GM23338 (cell line): ENCODE results near the gene EPC1. TPM values are rescaled to one million over a fixed set of nuclear protein-coding genes. Genes with fewer than 3 reads are reported as not detected.

Experiments used
- ATAC-seq: fragments of 200-7000 bp; cut with Tn5 transposase; 3 replicates; pipeline ENCODE4 v1.9.1; 2020
- DNase-seq: peaks from one replicate; pipeline ENCODE4 v3.0.0-alpha.2; 2015; ENCODE audit warnings: low spot score
- H2AFZ ChIP-seq: fragments of 200-600 bp; sonication (generic); 2 replicates; pipeline ENCODE4 v1.8.0; 2016; ENCODE audit warnings: antibody characterized with exemption, mild to moderate bottlenecking, moderate library complexity
- H3F3A ChIP-seq: fragments of 200-600 bp; sonication (generic); replicated peaks from 2 replicates; pipeline ENCODE4 v1.8.0; 2017; ENCODE audit warnings: antibody characterized with exemption, mixed run types, low read depth
- H3K27ac ChIP-seq: fragments of 200-600 bp; sonication (generic); 2 replicates; pipeline ENCODE4 v1.6.1; 2016; ENCODE audit warnings: low read depth
- H3K27me3 ChIP-seq: fragments of 200-600 bp; sonication (generic); 2 replicates; pipeline ENCODE4 v1.8.0; 2016; ENCODE audit warnings: mild to moderate bottlenecking, mixed run types, moderate library complexity; ENCODE audit not compliant: insufficient read depth
- H3K36me3 ChIP-seq: fragments of 200-600 bp; sonication (generic); 2 replicates; pipeline ENCODE4 v1.8.0; 2016; ENCODE audit warnings: mild to moderate bottlenecking; ENCODE audit not compliant: insufficient read depth
- H3K4me1 ChIP-seq: fragments of 200-600 bp; sonication (generic); 2 replicates; pipeline ENCODE4 v1.8.0; 2016; ENCODE audit warnings: mild to moderate bottlenecking, moderate library complexity; ENCODE audit not compliant: insufficient read depth
- H3K4me2 ChIP-seq: fragments of 200-600 bp; sonication (generic); 2 replicates; pipeline ENCODE4 v1.7.1; 2017; ENCODE audit warnings: mixed run types
- H3K4me3 ChIP-seq: fragments of 200-600 bp; sonication (generic); 2 replicates; pipeline ENCODE4 v1.6.1; 2016; ENCODE audit warnings: mixed run types
- H3K79me2 ChIP-seq: fragments of 200-600 bp; sonication (generic); replicated peaks from 2 replicates; pipeline ENCODE4 v1.8.0; 2017; ENCODE audit warnings: mild to moderate bottlenecking; ENCODE audit not compliant: insufficient read depth
- H3K9me2 ChIP-seq: fragments of 200-600 bp; sonication (generic); 2 replicates; pipeline ENCODE4 v1.8.0; 2017; ENCODE audit not compliant: insufficient read depth
- H4K20me1 ChIP-seq: fragments of 200-600 bp; sonication (generic); replicated peaks from 2 replicates; pipeline ENCODE4 v1.8.0; 2017; ENCODE audit warnings: mild to moderate bottlenecking; ENCODE audit not compliant: insufficient read depth
- H3K27ac Mint-ChIP-seq: 2 replicates; pipeline ENCODE4 v1.8.0; 2020; ENCODE audit warnings: inconsistent platforms, mild to moderate bottlenecking, moderate library complexity, mixed read lengths
- H3K27me3 Mint-ChIP-seq: 3 replicates; pipeline ENCODE4 v1.8.0; 2022; ENCODE audit warnings: low read depth, mild to moderate bottlenecking, moderate library complexity, mixed read lengths, inconsistent platforms; ENCODE audit not compliant: insufficient read depth, poor library complexity
- H3K36me3 Mint-ChIP-seq: 3 replicates; pipeline ENCODE4 v1.8.0; 2021; ENCODE audit warnings: low read depth, mild to moderate bottlenecking, inconsistent platforms, moderate library complexity, mixed read lengths
- H3K4me1 Mint-ChIP-seq: 3 replicates; pipeline ENCODE4 v1.8.0; 2020; ENCODE audit warnings: mild to moderate bottlenecking, inconsistent platforms, mixed read lengths
- H3K4me3 Mint-ChIP-seq: 3 replicates; pipeline ENCODE4 v1.8.0; 2021; ENCODE audit warnings: moderate library complexity, mild to moderate bottlenecking, inconsistent platforms, mixed read lengths
- H3K9me3 Mint-ChIP-seq: 3 replicates; pipeline ENCODE4 v1.8.0; 2020; ENCODE audit warnings: moderate library complexity, mild to moderate bottlenecking, inconsistent platforms, mixed read lengths
- CTCF ChIP-seq, 2 experiments: fragments of 200-600 bp in 1 of 2; sonication (generic) in 1 of 2; conservative IDR thresholded peaks; 2 replicates each; pipeline versions ENCODE4 v1.5.1 to v1.6.1; 2016 to 2017; ENCODE audit warnings: antibody characterized with exemption in 2 of 2, low read depth in 2 of 2, mild to moderate bottlenecking in 2 of 2, moderate library complexity in 1 of 2
- EZH2 ChIP-seq: fragments of 200-600 bp; sonication (generic); IDR thresholded peaks from one replicate; pipeline ENCODE4 v1.8.0; 2017; ENCODE audit warnings: antibody characterized with exemption, mild to moderate bottlenecking, low read depth; ENCODE audit not compliant: unreplicated experiment
- NANOG ChIP-seq: IDR thresholded peaks from 2 replicates; pipeline ENCODE4 v1.6.1; 2016; ENCODE audit warnings: antibody characterized with exemption, borderline replicate concordance
- STAT1 ChIP-seq: IDR thresholded peaks from one replicate; pipeline ENCODE4 v1.6.1; 2016; ENCODE audit warnings: antibody characterized with exemption; ENCODE audit not compliant: unreplicated experiment
- ZNF462 ChIP-seq: fragments of 250-450 bp; sonication (Bioruptor Pico); IDR thresholded peaks from 2 replicates; pipeline ENCODE4 v1.5.0; 2020; ENCODE audit warnings: mild to moderate bottlenecking, moderate library complexity
- polyA plus RNA-seq: library from polyadenylated mRNA; unstranded; fragments of >200 nt; fragmentation: Nextera tagmentation; extraction: Ambion mirVana; gene quantifications from 2 replicates; pipeline ENCODE4 v1.2.1, GENCODE V29; 2016
- total RNA-seq: library from RNA; depleted of rRNA; stranded (reverse); fragments of >200 nt; shearing (Covaris generic); gene quantifications from 2 replicates; pipeline ENCODE4 v1.2.3, GENCODE V29; 2014

EPC1 gene
- total and polyA plus RNA-seq, 2 experiments from 2014 or later = 24.1 to 25.9 TPM

DNA sequence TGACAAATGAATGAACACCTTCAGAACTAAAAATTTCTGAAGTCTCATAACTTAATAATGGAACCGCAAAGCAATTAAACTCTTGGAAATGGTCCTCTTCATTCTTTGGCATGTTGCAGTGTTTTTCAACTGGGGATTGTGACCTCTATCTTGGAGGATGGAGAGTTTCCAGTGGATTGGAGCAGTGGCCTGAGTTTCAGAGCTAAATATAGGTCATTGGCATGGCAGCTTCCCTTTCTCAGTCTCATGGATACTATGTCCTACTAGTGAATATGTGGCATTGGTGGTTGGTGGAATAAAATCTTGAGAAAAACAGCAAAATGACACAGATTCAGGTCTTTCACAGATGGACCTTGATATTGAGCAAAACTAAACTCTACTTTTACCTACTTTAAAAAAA is 24.1 kb upstream of the EPC1 start (continued):
- no peak for TF ChIP-seq ZNF462 (CRISPR knock-in tag)
- TF ChIP-seq EZH2 = no peak
- TF ChIP-seq CTCF (conservative IDR thresholded peaks at IDR 0.05; ENCODE audit: low read depth in 2 of 2) = no peak
- TF ChIP-seq STAT1 = no peak

DNA sequence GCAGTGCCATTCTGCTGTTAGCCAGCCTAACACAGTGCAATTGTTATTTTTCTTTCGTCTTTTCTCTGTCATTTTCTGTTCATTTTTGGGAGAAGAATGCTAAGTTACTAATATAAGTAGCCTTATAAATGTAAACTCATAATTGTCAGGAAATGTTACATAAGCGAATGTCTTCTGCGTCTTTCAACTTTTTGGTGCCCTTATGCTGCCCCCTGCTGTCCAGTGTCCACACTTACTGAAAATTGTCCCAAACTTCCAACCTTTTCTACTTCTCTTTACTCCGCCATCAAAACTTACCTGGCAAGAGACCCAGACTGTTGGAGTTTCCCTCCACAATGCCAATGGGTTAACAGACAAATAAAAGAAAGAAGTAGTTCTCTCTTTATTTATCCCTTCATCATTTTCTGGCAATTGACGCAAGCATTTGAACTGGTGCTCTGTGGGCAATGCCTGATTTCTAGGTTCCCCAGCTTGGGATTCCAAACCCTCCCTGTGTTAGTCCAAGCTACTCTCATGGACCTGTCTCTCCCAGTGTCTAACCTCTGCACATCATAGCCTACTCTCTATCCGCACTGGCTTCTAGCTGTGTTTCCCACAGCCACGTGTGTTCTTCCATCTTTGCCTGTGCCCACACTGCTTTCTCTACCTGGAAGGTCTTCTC is 21.0 kb upstream of the EPC1 start:
- Mint-ChIP-seq H3K9me3 (no peaks in the 10 kb centered on the region), H3K27ac (no peak overlapping the region), H3K27me3 (no peaks in the 10 kb centered on the region), H3K36me3 (no peaks in the 10 kb centered on the region), H3K4me1 (peaks cover 7% of the 10 kb centered on the region; the same call in 2 of the 3 replicates), H3K4me3 (no peak overlapping the region)
- Histone ChIP-seq H3K79me2 (peaks cover 22% of the 10 kb centered on the region), H3K9me2 (no peaks in the 10 kb centered on the region), H3K27ac (no peak overlapping the region; the same call in 1 of the 2 replicates), H2AFZ (no peak overlapping the region), H3K4me3 (no peak overlapping the region), H3K27me3 (no peaks in the 10 kb centered on the region), H4K20me1 (no peaks in the 10 kb centered on the region), H3F3A (no peaks in the 10 kb centered on the region), H3K36me3 (no peaks in the 10 kb centered on the region), H3K4me2 (no peak overlapping the region), H3K4me1 (no peaks in the 10 kb centered on the region; the same call in 1 of the 2 replicates)
- ATAC-seq (peak; percentile 44; the same call in 2 of the 3 replicates), DNase-seq (peak; percentile 83)
- TF ChIP-seq ZNF462 (CRISPR knock-in tag) (no peak), NANOG (no peak), EZH2 (no peak)
